Stimulated activated CD4-positive, alpha-beta T cell treated with anti-CD3 and anti-CD28 coated beads, Interleukin-15, amount 100 ng/mL, for 24 hours (primary cell): ENCODE results near the gene IPO9.
"Not testable (repeated sequence)": the region's sequence is repeated elsewhere in the genome, so short reads cannot be mapped to it uniquely, and the experiment has no call there.

Source experiments
- DNase-seq: peaks from one replicate; pipeline ENCODE4 v3.0.0-alpha.2; 2020

IPO9 gene

DNA sequence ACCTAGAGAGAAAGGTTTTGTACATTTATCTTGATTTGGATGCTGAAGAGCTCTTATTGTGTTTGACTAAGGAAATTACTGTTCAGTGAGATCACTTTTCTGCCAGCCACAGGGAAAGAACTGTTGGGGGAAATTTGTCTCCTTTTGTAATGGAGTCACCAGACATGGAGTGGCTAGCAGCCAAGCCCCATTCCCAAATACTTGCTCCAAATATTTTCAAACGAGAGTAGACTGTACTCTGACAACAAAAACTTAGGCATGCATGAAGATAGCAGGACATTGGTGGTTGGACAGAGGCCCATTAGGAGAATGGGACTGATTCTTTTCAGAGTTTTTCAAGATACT, 21.1 kb downstream of the IPO9 start:
- DNase-seq: no peak

- no peak for DNase-seq
Measured at GRCh38 chr1:201851949-201852348, 23.0 kb downstream of the IPO9 start.

GRCh38 chr1:201856722-201857121, 27.8 kb downstream of the IPO9 start:
- not testable (repeated sequence) for DNase-seq

- no peak for DNase-seq
Measured at GRCh38 chr1:201859424-201859823, 30.5 kb downstream of the IPO9 start.

- no peak for DNase-seq
Measured at GRCh38 chr1:201861448-201861847, 32.5 kb downstream of the IPO9 start.

DNA sequence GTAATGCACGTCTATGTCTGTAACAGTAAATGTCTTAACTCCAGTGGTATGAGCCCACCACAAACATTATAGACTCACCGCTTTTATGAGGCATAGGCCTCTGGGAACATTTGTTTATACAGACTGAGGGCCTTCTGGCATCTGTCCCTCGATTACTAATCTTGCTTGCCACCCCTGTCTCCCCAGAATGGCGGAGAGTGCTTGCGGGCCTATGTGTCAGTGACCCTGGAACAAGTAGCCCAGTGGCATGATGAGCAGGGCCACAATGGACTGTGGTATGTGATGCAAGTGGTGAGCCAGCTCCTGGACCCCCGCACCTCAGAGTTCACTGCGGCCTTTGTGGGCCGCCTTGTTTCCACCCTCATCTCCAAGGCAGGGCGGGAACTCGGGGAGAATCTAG, 41.4 kb downstream of the IPO9 start:
- DNase-seq: no peak

- DNase-seq: no peak
Measured at GRCh38 chr1:201874672-201875071, 45.7 kb downstream of the IPO9 start.

GRCh38 chr1:201876148-201876818, 47.3 kb downstream of the IPO9 start:
- DNase-seq: no peak

DNA sequence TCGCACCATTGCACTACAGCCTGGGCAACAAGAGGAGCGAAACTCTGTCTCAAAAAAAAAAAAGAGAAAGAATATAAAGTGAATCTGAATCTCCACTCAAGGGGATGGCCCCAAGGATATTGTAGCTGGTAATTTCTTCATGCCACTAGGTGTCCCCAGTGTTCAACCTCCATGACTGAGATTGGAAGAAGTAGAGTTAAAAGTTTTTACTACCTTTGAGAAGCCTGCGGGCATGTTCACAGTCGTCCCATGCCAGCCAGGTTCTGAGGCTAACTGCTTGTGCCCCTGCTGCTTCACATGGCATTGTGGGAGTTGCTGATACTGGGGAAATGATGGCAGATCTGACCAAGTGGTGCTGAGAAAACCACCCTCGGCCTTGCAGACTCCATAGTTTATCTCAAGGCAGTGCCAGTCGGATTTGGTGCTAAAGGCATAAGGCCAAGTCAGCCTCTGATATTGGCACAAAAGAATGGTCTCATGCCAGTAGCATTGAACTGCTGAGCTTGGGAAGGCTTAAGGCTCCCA, 49.0 kb downstream of the IPO9 start:
- DNase-seq: peak; percentile 18

DNA sequence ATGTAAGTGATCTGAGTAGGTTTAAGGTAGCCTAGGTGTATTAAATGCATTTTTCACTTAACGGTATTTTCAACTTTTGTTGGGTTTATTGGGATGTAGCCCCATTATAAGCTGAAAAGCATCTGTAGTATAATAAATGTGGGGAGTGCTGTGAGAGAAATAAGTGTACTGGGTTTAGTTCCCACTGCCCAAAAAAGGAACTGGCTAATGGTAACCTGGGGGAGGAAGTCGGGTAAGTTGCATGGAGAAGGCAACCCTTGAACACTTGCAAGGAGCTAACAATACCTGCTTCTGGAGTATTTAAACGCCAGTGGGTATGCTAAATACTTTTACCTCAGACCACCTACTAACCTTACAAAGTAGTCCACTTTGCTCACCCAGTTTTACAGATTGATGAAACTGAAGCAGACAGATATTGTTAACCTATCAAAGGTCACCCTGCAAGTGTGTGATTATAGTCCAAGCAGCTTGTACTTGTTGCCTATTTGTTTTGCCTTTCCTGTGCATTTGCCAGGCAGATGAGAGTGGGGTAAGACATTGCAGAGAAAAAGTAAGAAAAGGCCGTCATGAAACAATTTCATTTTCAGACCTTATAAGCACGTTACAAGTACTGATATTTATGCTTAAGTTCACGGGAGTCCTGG, 52.1 kb downstream of the IPO9 start:
- DNase-seq: no peak

GRCh38 chr1:201881617-201882016, 52.7 kb downstream of the IPO9 start:
- DNase-seq: no peak

GRCh38 chr1:201882665-201883132, 53.7 kb downstream of the IPO9 start:
- DNase-seq: no peak

DNA sequence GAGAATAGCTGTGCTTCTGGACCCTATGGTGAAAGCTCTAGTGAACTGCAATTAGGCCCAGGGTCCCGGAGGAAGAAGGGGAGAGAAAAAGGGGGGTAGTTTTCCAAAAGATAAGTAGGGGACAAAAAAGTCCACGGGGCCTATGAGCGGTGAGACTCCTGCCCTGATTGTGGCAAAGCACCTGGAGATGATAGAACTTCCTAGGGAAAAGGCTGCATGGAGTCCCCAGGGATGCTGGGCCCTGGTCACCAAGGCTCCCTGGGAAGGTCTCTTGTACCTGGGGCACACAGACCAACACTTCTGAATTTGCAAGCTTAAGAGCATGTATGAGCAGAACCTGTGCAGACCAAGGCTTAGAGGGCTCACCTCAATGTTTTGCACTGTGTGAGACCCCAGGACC, 54.3 kb downstream of the IPO9 start:
- no peak for DNase-seq

DNA sequence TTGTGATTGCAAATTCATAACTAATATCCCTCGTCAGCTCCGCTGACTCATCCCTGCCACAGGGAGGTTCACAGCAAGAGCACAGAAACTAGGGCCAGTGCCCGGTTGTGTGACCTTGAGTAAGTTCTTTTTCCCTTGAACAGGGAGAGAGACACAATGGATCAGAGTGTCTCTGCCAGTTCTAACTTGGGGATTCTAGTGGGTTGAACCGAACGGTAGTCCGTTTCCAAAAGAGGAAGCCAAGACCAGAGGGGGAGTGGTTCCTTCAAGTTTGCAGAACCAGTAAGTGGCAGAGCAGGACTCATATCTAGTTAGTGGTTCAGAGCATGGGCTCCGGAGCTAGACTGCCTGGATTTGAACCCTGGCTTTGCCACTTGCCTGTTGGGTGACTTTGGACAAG, 54.8 kb downstream of the IPO9 start:
- peak; percentile 33 for DNase-seq

- DNase-seq: no peak
Measured at GRCh38 chr1:201884425-201884824, 55.5 kb downstream of the IPO9 start.

DNA sequence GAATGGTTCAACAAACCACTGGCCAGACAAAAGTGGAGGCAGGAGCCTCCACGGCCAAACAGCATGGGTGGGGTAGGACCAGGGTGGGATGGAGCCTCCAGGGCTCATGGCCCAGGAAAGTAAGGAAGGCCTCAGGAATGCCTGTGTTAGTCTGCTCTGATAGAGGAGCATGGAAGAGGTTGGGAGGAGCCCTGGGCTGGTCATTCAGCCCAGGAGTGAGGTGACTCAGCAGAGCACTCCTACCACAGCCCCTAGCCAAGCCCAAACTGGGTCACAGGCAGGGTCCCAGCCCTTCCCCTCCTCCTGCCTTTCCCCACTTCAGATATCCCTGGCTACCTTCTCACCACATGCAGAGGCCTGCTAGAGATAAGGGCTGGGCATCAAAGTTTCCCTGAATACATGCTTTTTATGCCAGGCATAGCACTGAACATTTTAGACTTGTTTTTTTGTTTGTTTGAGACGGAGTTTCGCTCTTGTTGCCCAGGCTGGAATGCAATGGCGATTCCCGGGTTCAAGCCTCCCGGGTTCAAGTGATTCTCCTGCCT, 56.6 kb downstream of the IPO9 start:
- DNase-seq: no peak

GRCh38 chr1:201886103-201886885, 57.3 kb downstream of the IPO9 start:
- DNase-seq: no peak

- DNase-seq: no peak
Measured at GRCh38 chr1:201887116-201887866, 58.3 kb downstream of the IPO9 start.

GRCh38 chr1:201888282-201889089, 59.5 kb downstream of the IPO9 start, which contains the start of gene SHISA4:
Gene SHISA4 (plus strand): TSS chr1:201888898. CDS start chr1:201888995, 97 bp downstream.
- DNase-seq: peak; percentile 28

GRCh38 chr1:201889090-201889968, 60.4 kb downstream of the IPO9 start:
- no peak for DNase-seq

DNA sequence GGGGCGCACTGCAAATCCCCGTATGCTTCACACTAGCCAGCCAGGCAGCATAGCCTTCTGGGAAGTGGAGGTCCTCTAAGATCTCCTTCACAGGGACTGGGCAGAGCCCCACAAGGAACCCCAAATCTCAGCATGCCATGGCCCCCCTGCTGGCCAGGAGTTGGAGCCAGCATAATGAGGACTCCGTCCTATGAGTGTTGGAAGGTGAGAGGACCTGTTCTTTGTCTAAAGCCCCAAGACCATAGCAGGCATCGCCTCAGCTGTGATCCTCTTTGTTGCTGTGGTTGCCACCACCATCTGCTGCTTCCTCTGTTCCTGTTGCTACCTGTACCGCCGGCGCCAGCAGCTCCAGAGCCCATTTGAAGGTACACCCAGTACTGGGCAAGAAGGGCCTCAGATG, 61.3 kb downstream of the IPO9 start:
- DNase-seq: no peak
